SK-N-SH (cell line): Measurements from ENCODE around the gene TSHZ2.

Experiments
- CHD2 ChIP-seq: fragments of 150-350 bp; IDR thresholded peaks from 2 replicates; pipeline ENCODE4 v1.6.1; 2018; ENCODE audit warnings: low read length; ENCODE audit not compliant: partially characterized antibody
- CTCF ChIP-seq: fragments of 200-600 bp; sonication (generic); IDR thresholded peaks from 2 replicates; pipeline ENCODE4 v1.6.1; 2017; ENCODE audit warnings: antibody characterized with exemption, mild to moderate bottlenecking, moderate library complexity
- JUND ChIP-seq: IDR thresholded peaks from 2 replicates; pipeline ENCODE4 v1.4.0; 2012
- MXI1 ChIP-seq: IDR thresholded peaks from 2 replicates; pipeline ENCODE4 v1.6.1; 2012; ENCODE audit warnings: mild to moderate bottlenecking, low read depth, low read length, improper control_type of control experiment
- POLR2AphosphoS5 ChIP-seq: IDR thresholded peaks from 2 replicates; pipeline ENCODE4 v1.6.1; 2012; ENCODE audit warnings: low read depth, low read length
- TAF1 ChIP-seq: IDR thresholded peaks from 2 replicates; pipeline ENCODE4 v1.6.1; 2012; ENCODE audit warnings: low read depth, mild to moderate bottlenecking, low read length, moderate library complexity, borderline replicate concordance
- TF ChIP-seq, protein P1 (sequence below): IDR thresholded peaks from 2 replicates; pipeline ENCODE4 v1.6.1; 2012; ENCODE audit warnings: mild to moderate bottlenecking, low read depth, low read length, moderate library complexity

DNA sequence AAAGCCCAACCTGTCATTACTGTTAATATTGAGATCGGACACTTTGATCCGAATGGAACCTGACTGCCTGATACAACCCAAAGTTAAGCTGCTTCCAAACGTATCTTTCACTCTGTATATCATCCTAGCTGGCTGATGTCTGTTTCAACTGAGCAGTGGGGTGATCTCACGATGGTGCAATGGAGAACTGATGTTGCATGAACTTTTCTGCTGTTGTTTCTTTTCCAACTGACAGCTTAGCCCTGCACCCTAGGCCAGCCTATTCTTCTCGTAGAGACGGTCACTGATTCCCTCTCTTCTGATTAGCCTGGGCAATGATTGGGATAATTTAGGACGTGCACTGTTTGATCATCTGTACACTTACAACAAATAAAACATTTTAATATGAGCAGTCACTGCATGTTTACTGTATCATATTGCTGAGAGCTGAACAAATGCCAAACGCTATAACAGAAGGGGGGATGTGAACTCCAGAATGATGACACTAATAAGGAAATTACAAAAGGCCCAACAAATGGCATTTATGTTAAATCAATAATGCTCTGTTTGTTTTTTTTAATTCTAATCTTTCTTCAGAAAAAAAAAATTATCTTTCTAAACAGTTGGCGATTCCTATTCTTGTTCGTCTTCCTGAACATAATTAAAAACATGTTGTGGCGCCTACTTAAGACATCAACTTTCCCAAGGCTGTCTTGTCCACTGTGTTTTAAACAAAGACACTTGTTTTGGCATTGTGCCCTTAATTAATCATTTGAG lies 436.7 kb downstream of the TSHZ2 start:
- no peak for TF ChIP-seq JUND
- TF ChIP-seq POLR2AphosphoS5: no peak
- no peak for TF ChIP-seq CTCF
- TF ChIP-seq, protein P1, sequence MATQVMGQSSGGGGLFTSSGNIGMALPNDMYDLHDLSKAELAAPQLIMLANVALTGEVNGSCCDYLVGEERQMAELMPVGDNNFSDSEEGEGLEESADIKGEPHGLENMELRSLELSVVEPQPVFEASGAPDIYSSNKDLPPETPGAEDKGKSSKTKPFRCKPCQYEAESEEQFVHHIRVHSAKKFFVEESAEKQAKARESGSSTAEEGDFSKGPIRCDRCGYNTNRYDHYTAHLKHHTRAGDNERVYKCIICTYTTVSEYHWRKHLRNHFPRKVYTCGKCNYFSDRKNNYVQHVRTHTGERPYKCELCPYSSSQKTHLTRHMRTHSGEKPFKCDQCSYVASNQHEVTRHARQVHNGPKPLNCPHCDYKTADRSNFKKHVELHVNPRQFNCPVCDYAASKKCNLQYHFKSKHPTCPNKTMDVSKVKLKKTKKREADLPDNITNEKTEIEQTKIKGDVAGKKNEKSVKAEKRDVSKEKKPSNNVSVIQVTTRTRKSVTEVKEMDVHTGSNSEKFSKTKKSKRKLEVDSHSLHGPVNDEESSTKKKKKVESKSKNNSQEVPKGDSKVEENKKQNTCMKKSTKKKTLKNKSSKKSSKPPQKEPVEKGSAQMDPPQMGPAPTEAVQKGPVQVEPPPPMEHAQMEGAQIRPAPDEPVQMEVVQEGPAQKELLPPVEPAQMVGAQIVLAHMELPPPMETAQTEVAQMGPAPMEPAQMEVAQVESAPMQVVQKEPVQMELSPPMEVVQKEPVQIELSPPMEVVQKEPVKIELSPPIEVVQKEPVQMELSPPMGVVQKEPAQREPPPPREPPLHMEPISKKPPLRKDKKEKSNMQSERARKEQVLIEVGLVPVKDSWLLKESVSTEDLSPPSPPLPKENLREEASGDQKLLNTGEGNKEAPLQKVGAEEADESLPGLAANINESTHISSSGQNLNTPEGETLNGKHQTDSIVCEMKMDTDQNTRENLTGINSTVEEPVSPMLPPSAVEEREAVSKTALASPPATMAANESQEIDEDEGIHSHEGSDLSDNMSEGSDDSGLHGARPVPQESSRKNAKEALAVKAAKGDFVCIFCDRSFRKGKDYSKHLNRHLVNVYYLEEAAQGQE: no peak
- TF ChIP-seq MXI1: no peak
- TF ChIP-seq TAF1: no peak
- no peak for TF ChIP-seq CHD2
